Osteoblast (primary cell): ENCODE results near the gene PDE1C. TPM values are rescaled to one million over a fixed set of nuclear protein-coding genes. Genes with fewer than 3 reads are reported as not detected.

ENCODE experiments used
- DNase-seq: peaks from one replicate; pipeline ENCODE4 v3.0.0; 2011; ENCODE audit warnings: low spot score, mixed read lengths; ENCODE audit not compliant: insufficient read length; ENCODE audit errors: missing footprints
- H2AFZ ChIP-seq: 2 replicates; pipeline ENCODE4 v1.6.0; 2011; ENCODE audit warnings: mild to moderate bottlenecking, low read length
- H3K27ac ChIP-seq: 2 replicates; pipeline ENCODE4 v1.5.1; 2011; ENCODE audit warnings: mild to moderate bottlenecking, low read depth, low read length, moderate library complexity
- H3K27me3 ChIP-seq: 2 replicates; pipeline ENCODE4 v1.6.0; 2012; ENCODE audit warnings: mild to moderate bottlenecking, control low read depth, inconsistent platforms, low read length, moderate library complexity; ENCODE audit not compliant: insufficient read depth
- H3K36me3 ChIP-seq: 2 replicates; pipeline ENCODE4 v1.5.1; 2011; ENCODE audit warnings: mild to moderate bottlenecking, low read length, control low read depth, moderate library complexity; ENCODE audit not compliant: insufficient read depth
- H3K4me1 ChIP-seq: 2 replicates; pipeline ENCODE4 v1.5.1; 2011; ENCODE audit warnings: mild to moderate bottlenecking, low read length, control low read depth, moderate library complexity; ENCODE audit not compliant: insufficient read depth
- H3K4me2 ChIP-seq: 2 replicates; pipeline ENCODE4 v1.6.0; 2011; ENCODE audit warnings: mild to moderate bottlenecking, low read length; ENCODE audit not compliant: insufficient read depth
- H3K4me3 ChIP-seq: fragments of 200-600 bp; sonication (generic); 3 replicates; pipeline ENCODE4 v1.5.1; 2012; ENCODE audit warnings: mild to moderate bottlenecking, low read length, inconsistent platforms; ENCODE audit not compliant: insufficient read depth
- H3K79me2 ChIP-seq: 2 replicates; pipeline ENCODE4 v1.6.0; 2012; ENCODE audit warnings: mild to moderate bottlenecking, low read length, control low read depth, inconsistent platforms; ENCODE audit not compliant: insufficient read depth
- H3K9me3 ChIP-seq: 2 replicates; pipeline ENCODE4 v1.5.1; 2011; ENCODE audit warnings: low read depth, low read length, control low read depth
- H4K20me1 ChIP-seq: 2 replicates; pipeline ENCODE4 v1.6.0; 2012; ENCODE audit warnings: mild to moderate bottlenecking, low read length, control low read depth; ENCODE audit not compliant: insufficient read depth
- total RNA-seq: library from RNA; depleted of rRNA; stranded (reverse); fragments of >200 nt; gene quantifications from 2 replicates; pipeline ENCODE4 v1.2.3, GENCODE V29; 2012
- TF ChIP-seq, protein P1 (sequence below): IDR thresholded peaks from 2 replicates; pipeline ENCODE4 v1.5.1; 2011; ENCODE audit warnings: mild to moderate bottlenecking, low read depth, low read length, moderate library complexity; ENCODE audit errors: extremely low read depth

The PDE1C gene
- total RNA-seq, 1 donor, result 149 TPM

DNA sequence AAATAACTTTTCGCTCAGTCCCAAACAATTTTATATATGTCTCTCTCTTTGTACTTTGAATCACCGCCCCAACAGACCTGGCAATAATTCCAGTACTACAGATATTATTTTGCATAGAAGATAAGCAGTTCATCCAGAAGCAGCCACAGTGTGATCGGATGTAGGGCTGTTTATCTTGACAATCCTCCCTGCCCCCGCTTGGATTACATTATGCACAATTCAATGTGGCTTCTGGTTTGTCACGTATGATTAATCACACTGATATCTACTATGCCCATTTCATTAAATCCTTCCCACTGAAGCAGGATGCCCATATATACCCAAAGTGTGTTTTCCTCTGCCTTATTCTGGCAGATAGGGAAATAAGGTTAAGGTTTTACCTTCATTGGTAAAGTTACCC lies 115.2 kb downstream of the PDE1C start:
- Histone ChIP-seq H3K9me3 (peaks cover 1% of the 10 kb centered on the region), H2AFZ (no peak overlapping the region), H3K4me1 (peaks cover 44% of the 10 kb centered on the region), H3K79me2 (peaks cover 22% of the 10 kb centered on the region), H4K20me1 (no peaks in the 10 kb centered on the region), H3K4me2 (peak overlapping the region; percentile 9), H3K27ac (peak overlapping the region; percentile 6), H3K4me3 (no peak overlapping the region), H3K36me3 (no peaks in the 10 kb centered on the region), H3K27me3 (no peaks in the 10 kb centered on the region)
- no peak for DNase-seq
- TF ChIP-seq, protein P1, sequence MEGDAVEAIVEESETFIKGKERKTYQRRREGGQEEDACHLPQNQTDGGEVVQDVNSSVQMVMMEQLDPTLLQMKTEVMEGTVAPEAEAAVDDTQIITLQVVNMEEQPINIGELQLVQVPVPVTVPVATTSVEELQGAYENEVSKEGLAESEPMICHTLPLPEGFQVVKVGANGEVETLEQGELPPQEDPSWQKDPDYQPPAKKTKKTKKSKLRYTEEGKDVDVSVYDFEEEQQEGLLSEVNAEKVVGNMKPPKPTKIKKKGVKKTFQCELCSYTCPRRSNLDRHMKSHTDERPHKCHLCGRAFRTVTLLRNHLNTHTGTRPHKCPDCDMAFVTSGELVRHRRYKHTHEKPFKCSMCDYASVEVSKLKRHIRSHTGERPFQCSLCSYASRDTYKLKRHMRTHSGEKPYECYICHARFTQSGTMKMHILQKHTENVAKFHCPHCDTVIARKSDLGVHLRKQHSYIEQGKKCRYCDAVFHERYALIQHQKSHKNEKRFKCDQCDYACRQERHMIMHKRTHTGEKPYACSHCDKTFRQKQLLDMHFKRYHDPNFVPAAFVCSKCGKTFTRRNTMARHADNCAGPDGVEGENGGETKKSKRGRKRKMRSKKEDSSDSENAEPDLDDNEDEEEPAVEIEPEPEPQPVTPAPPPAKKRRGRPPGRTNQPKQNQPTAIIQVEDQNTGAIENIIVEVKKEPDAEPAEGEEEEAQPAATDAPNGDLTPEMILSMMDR, result no peak

DNA sequence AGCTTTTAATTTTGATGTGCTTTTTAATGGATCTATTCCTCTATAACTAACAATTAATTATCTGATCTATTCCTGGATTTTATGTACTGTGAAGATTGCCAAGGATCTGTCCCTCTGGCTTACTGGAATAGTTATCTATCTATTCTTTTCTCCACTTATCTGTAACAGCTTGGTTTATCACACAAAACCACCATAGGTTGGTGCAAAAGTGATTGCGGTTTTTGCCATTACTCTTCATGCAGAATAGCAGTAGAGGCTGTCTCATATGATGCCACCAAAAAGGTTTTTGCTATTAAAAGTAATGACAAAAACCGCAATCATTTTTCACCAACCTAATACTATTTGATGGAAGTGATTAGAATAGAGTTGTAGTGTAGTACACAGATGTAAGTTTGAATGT lies 115.7 kb downstream of the PDE1C start:
- H3K27ac ChIP-seq, result no peak overlapping the region
- peaks cover 1% of the 10 kb centered on the region for H3K9me3 ChIP-seq
- no peaks in the 10 kb centered on the region for H3K36me3 ChIP-seq
- TF ChIP-seq, protein P1, result no peak
- H2AFZ ChIP-seq, result no peak overlapping the region
- no peak overlapping the region for H3K4me3 ChIP-seq
- peaks cover 45% of the 10 kb centered on the region for H3K4me1 ChIP-seq
- no peak for DNase-seq
- peaks cover 19% of the 10 kb centered on the region for H3K79me2 ChIP-seq
- H3K4me2 ChIP-seq, result no peak overlapping the region
- H4K20me1 ChIP-seq, result no peaks in the 10 kb centered on the region
- no peaks in the 10 kb centered on the region for H3K27me3 ChIP-seq

DNA sequence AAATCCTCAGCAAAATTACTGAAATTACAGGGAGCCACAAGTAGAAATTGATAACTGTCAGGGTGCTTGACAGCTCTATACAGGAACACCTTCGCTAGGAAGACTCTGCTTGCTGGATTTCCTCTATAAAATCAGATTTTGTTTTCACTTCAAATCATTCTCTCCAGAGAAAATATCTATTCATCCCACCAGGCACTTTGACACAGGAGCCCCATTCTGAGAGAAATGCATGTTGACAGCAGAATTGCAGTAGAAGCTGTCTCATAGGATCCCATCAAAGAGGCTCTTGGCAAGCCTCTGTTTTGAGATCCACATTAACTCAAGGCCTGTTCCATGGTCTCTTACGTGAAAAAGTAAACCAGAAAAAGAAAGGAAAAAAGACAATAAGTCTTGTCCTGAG lies 116.8 kb downstream of the PDE1C start:
- H3K79me2 ChIP-seq, result peaks cover 16% of the 10 kb centered on the region
- no peaks in the 10 kb centered on the region for H3K36me3 ChIP-seq
- TF ChIP-seq, protein P1, result no peak
- no peak overlapping the region for H3K4me3 ChIP-seq
- peaks cover 51% of the 10 kb centered on the region for H3K4me1 ChIP-seq
- no peaks in the 10 kb centered on the region for H4K20me1 ChIP-seq
- H3K27me3 ChIP-seq, result no peaks in the 10 kb centered on the region
- H3K27ac ChIP-seq, result no peak overlapping the region
- H3K4me2 ChIP-seq, result no peak overlapping the region
- H2AFZ ChIP-seq, result no peak overlapping the region
- peaks cover 1% of the 10 kb centered on the region for H3K9me3 ChIP-seq
- no peak for DNase-seq

DNA sequence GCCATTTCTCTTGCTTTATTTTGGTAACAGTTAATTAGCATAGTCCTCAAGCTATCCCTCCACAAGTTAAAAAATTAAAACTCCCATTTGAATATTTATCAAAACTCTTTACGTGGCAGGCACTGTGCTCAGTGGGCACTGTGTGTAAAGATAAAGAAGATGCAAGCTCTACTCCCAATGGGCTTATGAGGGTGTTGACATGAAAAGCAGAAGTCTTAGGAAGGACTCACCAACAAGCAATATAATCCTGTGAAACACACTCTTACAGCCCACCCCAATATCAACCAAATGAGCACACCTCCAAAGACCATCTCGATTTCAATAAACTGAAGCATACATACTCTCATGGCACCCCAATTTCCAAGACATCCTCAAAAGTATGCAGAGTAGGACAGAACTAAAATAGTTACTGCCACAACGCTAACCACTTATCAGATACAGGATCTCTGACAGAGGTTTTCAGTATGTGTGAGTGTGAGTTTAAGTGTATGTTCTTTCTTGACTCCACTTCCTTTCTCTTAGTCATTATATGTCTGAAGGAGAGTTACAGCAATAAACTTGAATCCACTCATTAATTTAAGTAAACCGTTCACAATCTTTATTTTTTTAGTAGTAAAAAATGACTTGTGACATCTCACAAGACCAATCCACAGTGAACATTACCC lies 120.0 kb downstream of the PDE1C start:
- Histone ChIP-seq H3K27ac (peak overlapping the region; percentile 71), H4K20me1 (no peaks in the 10 kb centered on the region), H3K9me3 (peaks cover 3% of the 10 kb centered on the region), H3K27me3 (no peaks in the 10 kb centered on the region), H2AFZ (no peak overlapping the region), H3K4me2 (peak overlapping the region; percentile 5), H3K4me3 (no peak overlapping the region), H3K79me2 (peaks cover 12% of the 10 kb centered on the region), H3K36me3 (no peaks in the 10 kb centered on the region), H3K4me1 (peaks cover 33% of the 10 kb centered on the region)
- DNase-seq, result peak; percentile 45
- TF ChIP-seq, protein P1, result no peak
